Left ventricle myocardium inferior (tissue), 1 donor: ENCODE data around the gene DAO. TPM values are rescaled to one million over a fixed set of nuclear protein-coding genes. Genes with fewer than 3 reads are reported as not detected.

ENCODE experiments used
- DNase-seq: peaks from one replicate; pipeline ENCODE4 v3.0.0-alpha.2; 2020
- H3K27ac ChIP-seq: fragments of 200-600 bp; replicated peaks from 2 replicates; pipeline ENCODE4 v1.8.0; 2021
- H3K27me3 ChIP-seq: fragments of 200-600 bp; 2 replicates; pipeline ENCODE4 v1.8.0; 2021; ENCODE audit warnings: low read depth
- H3K36me3 ChIP-seq: fragments of 200-600 bp; 2 replicates; pipeline ENCODE4 v1.8.0; 2021
- H3K4me1 ChIP-seq: fragments of 200-600 bp; 2 replicates; pipeline ENCODE4 v1.8.0; 2021
- H3K4me3 ChIP-seq: fragments of 200-600 bp; 2 replicates; pipeline ENCODE4 v1.8.0; 2021; ENCODE audit warnings: mild to moderate bottlenecking, moderate library complexity
- H3K9me3 ChIP-seq: fragments of 200-600 bp; replicated peaks from 2 replicates; pipeline ENCODE4 v1.8.0; 2021
- intact Hi-C: fragments of 100-400 bp; cut with micrococcal nuclease; formaldehyde crosslinking; loops from one replicate; pipeline ENCODE4 v1.11.0; 2022
- total RNA-seq: library from RNA; stranded (reverse); fragmentation: NEBNext Ultra II Directional; extraction: Animal tissue kit (Norgen Biotek cat#: 25700); gene quantifications from one replicate; pipeline ENCODE4 v1.2.1, GENCODE V29; 2021
- TF ChIP-seq, protein P1 (sequence below): fragments of 200-600 bp; IDR thresholded peaks from 2 replicates; pipeline ENCODE4 v1.8.0; 2021; ENCODE audit warnings: antibody characterized with exemption, mild to moderate bottlenecking, borderline replicate concordance
- donor health status: DM: no; HTN: yes; CAD: no; lungs with severe emphysema.

Gene DAO
- total RNA-seq, 1 donor from 2014 or later, result not detected

DNA sequence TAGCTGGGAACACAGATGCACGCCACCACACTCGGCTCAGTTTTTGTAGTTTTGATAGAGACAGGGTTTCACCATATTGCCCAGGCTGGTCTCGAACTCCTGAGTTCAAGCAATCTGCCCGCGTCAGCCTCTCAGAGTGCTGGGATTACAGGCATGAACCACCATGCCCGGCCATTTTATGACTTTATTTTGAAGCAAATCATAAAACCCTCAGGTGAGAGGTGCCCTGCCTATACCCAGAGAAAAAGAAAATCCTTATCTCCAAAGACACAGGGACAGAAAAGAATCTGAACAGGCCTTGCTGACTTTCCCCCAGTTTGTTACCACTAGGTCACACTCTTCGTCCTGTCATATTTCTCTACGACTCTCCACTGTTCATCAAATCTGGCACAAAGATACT lies 48.8 kb downstream of the DAO start:
- Histone ChIP-seq H3K9me3 (peaks cover 7% of the 10 kb centered on the region), H3K4me1 (no peaks in the 10 kb centered on the region), H3K27me3 (no peaks in the 10 kb centered on the region), H3K27ac (no peak overlapping the region), H3K4me3 (no peak overlapping the region), H3K36me3 (no peaks in the 10 kb centered on the region)
- TF ChIP-seq, protein P1, sequence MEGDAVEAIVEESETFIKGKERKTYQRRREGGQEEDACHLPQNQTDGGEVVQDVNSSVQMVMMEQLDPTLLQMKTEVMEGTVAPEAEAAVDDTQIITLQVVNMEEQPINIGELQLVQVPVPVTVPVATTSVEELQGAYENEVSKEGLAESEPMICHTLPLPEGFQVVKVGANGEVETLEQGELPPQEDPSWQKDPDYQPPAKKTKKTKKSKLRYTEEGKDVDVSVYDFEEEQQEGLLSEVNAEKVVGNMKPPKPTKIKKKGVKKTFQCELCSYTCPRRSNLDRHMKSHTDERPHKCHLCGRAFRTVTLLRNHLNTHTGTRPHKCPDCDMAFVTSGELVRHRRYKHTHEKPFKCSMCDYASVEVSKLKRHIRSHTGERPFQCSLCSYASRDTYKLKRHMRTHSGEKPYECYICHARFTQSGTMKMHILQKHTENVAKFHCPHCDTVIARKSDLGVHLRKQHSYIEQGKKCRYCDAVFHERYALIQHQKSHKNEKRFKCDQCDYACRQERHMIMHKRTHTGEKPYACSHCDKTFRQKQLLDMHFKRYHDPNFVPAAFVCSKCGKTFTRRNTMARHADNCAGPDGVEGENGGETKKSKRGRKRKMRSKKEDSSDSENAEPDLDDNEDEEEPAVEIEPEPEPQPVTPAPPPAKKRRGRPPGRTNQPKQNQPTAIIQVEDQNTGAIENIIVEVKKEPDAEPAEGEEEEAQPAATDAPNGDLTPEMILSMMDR, result no peak
- DNase-seq, result no peak
- intact Hi-C loops, result no loop called here

GRCh38 chr12:108930155-108930554 lies 50.3 kb downstream of the DAO start:
- intact Hi-C loops, result no loop called here
- no peaks in the 10 kb centered on the region for H3K27me3 ChIP-seq
- no peak overlapping the region for H3K27ac ChIP-seq
- DNase-seq, result no peak
- H3K4me3 ChIP-seq, result no peak overlapping the region
- H3K4me1 ChIP-seq, result no peaks in the 10 kb centered on the region
- H3K36me3 ChIP-seq, result no peaks in the 10 kb centered on the region
- H3K9me3 ChIP-seq, result peaks cover 7% of the 10 kb centered on the region
- TF ChIP-seq, protein P1, result no peak

DNA sequence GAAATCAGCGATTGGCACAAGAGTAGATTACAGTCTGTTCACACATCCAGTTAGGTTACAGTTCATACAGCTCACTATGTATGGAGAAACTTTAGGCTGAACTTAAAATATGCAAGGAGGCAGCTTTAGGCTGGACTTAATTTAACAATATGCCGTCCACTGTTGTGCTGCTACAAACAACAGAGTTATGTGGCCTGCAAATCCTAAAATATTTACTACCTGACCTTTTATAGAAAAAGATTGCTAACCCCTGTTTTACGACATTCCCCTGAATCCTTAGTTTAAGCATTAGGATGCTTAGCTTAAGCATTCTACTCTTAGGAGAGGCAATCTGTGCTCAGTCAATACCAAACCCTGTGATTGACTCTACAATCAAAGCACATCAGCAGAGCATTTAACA lies 50.9 kb downstream of the DAO start:
- intact Hi-C loops, result no loop called here
- peaks cover 7% of the 10 kb centered on the region for H3K9me3 ChIP-seq
- H3K27me3 ChIP-seq, result no peaks in the 10 kb centered on the region
- H3K27ac ChIP-seq, result no peak overlapping the region
- no peaks in the 10 kb centered on the region for H3K36me3 ChIP-seq
- no peak overlapping the region for H3K4me3 ChIP-seq
- TF ChIP-seq, protein P1, result no peak
- H3K4me1 ChIP-seq, result no peaks in the 10 kb centered on the region
- no peak for DNase-seq

DNA sequence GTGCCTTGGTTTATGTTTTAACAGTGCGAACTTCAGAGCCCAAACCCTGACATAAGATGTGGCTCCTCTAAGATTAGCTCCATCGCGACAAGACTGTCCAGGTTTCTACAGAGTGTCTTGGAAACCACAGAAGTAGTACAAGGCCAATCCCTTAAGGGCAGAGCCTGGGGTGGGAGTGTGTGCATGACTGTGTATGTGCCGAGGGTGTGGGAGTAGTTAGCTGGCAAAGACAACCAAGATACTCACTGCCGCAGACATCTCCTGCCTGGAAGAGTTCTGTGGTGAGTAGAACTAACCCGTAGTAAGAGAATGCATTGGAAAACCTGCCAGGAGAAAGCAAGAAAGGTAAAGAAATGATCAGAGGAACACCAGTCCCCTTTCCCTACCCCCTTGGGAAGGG lies 54.1 kb downstream of the DAO start:
- H3K4me1 ChIP-seq, result no peaks in the 10 kb centered on the region
- DNase-seq, result no peak
- no peak overlapping the region for H3K4me3 ChIP-seq
- no peaks in the 10 kb centered on the region for H3K27me3 ChIP-seq
- TF ChIP-seq, protein P1, result no peak
- intact Hi-C loops, result no loop called here
- no peaks in the 10 kb centered on the region for H3K9me3 ChIP-seq
- no peak overlapping the region for H3K27ac ChIP-seq
- no peaks in the 10 kb centered on the region for H3K36me3 ChIP-seq

DNA sequence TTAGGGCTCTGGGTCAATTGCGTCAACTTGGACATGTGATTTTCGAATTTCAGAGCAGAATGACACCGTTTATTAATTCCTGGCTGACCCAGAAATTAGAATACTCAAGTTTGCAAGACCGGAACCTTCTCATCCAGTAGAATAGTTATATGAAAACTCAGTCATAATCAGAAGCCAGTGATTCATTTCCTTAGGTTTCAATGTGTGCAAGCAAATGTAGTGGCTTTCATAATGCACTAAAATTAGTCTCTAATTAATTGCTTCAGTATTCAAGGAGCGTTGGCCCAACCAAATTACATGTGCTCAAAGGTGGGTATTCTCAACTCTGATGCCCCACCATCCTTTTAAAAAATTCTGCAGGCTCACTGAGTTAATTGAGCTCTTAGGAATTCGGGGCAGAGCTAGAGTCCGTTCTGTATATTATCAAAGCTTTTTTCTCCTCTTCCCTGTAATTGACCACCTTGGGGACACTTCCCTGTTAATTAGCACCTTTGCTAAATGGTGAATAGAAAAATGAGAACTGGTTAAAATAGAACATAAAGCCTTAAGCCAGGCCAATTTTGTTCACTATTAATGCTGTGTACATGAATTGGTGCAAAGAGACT lies 55.4 kb downstream of the DAO start:
- no peaks in the 10 kb centered on the region for H3K4me1 ChIP-seq
- H3K27ac ChIP-seq, result no peak overlapping the region
- TF ChIP-seq, protein P1, result no peak
- intact Hi-C loops, result no loop called here
- no peaks in the 10 kb centered on the region for H3K9me3 ChIP-seq
- DNase-seq, result no peak
- H3K36me3 ChIP-seq, result no peaks in the 10 kb centered on the region
- no peak overlapping the region for H3K4me3 ChIP-seq
- no peaks in the 10 kb centered on the region for H3K27me3 ChIP-seq
